ENCODE results near the gene SCYGR6.
"Not testable (repeated sequence)": the region's sequence is repeated elsewhere in the genome, so short reads cannot be mapped to it uniquely, and the experiment has no call there.

GRCh38 chr2:227740705-227741104 is 16.1 kb upstream of the SCYGR6 start:
- not testable (repeated sequence) for TF ChIP-seq POLR2A (IDR thresholded peaks at IDR 0.05; ENCODE audit: borderline replicate concordance, extremely low read depth, insufficient read depth, insufficient read length); EZH2phosphoT487 (IDR thresholded peaks at IDR 0.05; ENCODE audit: borderline replicate concordance); POLR2AphosphoS5 (IDR thresholded peaks at IDR 0.05; ENCODE audit: low read depth, low read length); EZH2 (IDR thresholded peaks at IDR 0.05); SIN3A (IDR thresholded peaks at IDR 0.05; ENCODE audit: low read depth); REST (IDR thresholded peaks at IDR 0.05; ENCODE audit: low read depth)
- peak; percentile 35 to 55 (median 53); a peak in 5 of 6 replicates for TF ChIP-seq CTCF (IDR thresholded peaks at IDR 0.05 in 2 of 3, conservative IDR thresholded peaks at IDR 0.05 in 1 of 3; ENCODE audit: borderline replicate concordance in 1 of 3, insufficient read depth in 1 of 3, low read depth in 2 of 3, low read length in 2 of 3)

Data from HCT116 (cell line).